AG04449 (cell line): ENCODE data around the gene PPP4R4.

ENCODE experiments used
- CTCF ChIA-PET: fragments of 350-600 bp; formaldehyde crosslinking; extraction: SDS; loops from one replicate; lab custom pipeline; 2021; ENCODE audit warnings: antibody characterized with exemption; lab: Yijun Ruan, JAX
- POLR2A ChIA-PET: fragments of 400-600, 350-600 bp; formaldehyde crosslinking; extraction: SDS; loops from one replicate; lab custom pipeline; 2020; ENCODE audit warnings: antibody characterized with exemption, inconsistent platforms; lab: Yijun Ruan, JAX
- DNase-seq: peaks from one replicate; pipeline ENCODE4 v3.0.0-alpha.2; 2010; ENCODE audit warnings: low read depth, low spot score
- H3K4me3 ChIP-seq: 2 replicates; pipeline ENCODE4 v1.5.1; 2011; ENCODE audit warnings: low read depth, mild to moderate bottlenecking, control low read depth, low read length
- TF ChIP-seq, protein P1 (sequence below): IDR thresholded peaks from one replicate; pipeline ENCODE4 v1.5.1; 2011; ENCODE audit warnings: mild to moderate bottlenecking, moderate library complexity, low read length, control low read depth, inconsistent platforms; ENCODE audit not compliant: insufficient read depth; ENCODE audit errors: missing control alignments

PPP4R4 gene

GRCh38 chr14:94142836-94143235, 31.3 kb upstream of the PPP4R4 start:
- no peak overlapping the region for H3K4me3 ChIP-seq
- CTCF ChIA-PET = interaction anchor here (0.9 to 11.3 kb wide), 10 partner anchors 9 to 488 kb away, joined by 3 to 348 read pairs (median 6); partner anchors contain the start of gene IFI27L2
- POLR2A ChIA-PET = no interaction called here
- DNase-seq = no peak
- TF ChIP-seq, protein P1, sequence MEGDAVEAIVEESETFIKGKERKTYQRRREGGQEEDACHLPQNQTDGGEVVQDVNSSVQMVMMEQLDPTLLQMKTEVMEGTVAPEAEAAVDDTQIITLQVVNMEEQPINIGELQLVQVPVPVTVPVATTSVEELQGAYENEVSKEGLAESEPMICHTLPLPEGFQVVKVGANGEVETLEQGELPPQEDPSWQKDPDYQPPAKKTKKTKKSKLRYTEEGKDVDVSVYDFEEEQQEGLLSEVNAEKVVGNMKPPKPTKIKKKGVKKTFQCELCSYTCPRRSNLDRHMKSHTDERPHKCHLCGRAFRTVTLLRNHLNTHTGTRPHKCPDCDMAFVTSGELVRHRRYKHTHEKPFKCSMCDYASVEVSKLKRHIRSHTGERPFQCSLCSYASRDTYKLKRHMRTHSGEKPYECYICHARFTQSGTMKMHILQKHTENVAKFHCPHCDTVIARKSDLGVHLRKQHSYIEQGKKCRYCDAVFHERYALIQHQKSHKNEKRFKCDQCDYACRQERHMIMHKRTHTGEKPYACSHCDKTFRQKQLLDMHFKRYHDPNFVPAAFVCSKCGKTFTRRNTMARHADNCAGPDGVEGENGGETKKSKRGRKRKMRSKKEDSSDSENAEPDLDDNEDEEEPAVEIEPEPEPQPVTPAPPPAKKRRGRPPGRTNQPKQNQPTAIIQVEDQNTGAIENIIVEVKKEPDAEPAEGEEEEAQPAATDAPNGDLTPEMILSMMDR = no peak

GRCh38 chr14:94143239-94143638, 30.9 kb upstream of the PPP4R4 start:
- POLR2A ChIA-PET = no interaction called here
- CTCF ChIA-PET = interaction anchor here (1.0 to 11.3 kb wide), 8 partner anchors 9 to 205 kb away, joined by 3 to 348 read pairs (median 12); partner anchors contain the start of gene IFI27L2
- TF ChIP-seq, protein P1 = peak; percentile 25
- DNase-seq = no peak
- H3K4me3 ChIP-seq = no peak overlapping the region

DNA sequence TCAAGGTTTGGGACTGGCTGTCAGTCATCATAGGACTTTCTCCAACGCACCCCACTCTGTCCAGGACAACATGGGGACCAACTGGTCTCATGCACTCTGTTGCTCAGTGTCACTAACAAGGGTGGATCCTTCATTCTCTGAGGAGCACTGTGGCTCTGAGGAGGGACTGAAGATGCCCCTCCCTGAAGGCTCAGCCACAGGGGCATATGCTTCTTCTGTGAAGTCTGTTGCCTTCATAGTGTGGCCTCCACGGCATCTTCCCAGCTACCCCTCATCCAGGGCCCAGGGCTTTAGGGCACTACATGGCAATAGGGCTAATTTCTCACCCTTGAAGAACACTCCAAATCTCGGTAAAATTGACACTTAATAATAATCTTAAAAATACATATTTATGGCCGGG, 30.4 kb upstream of the PPP4R4 start:
- POLR2A ChIA-PET = no interaction called here
- H3K4me3 ChIP-seq = no peak overlapping the region
- CTCF ChIA-PET = interaction anchor here (1.1 to 11.3 kb wide), 7 partner anchors 9 to 205 kb away, joined by 3 to 348 read pairs (median 14); partner anchors contain the start of gene IFI27L2
- no peak for DNase-seq
- TF ChIP-seq, protein P1 = no peak

GRCh38 chr14:94144765-94145164, 29.4 kb upstream of the PPP4R4 start:
- no peak overlapping the region for H3K4me3 ChIP-seq
- DNase-seq = no peak
- CTCF ChIA-PET = interaction anchor here (1.3 to 11.3 kb wide), 3 partner anchors 8 to 109 kb away, joined by 4 to 348 read pairs (median 6); no protein-coding TSS in a partner anchor
- TF ChIP-seq, protein P1 = no peak
- POLR2A ChIA-PET = no interaction called here

DNA sequence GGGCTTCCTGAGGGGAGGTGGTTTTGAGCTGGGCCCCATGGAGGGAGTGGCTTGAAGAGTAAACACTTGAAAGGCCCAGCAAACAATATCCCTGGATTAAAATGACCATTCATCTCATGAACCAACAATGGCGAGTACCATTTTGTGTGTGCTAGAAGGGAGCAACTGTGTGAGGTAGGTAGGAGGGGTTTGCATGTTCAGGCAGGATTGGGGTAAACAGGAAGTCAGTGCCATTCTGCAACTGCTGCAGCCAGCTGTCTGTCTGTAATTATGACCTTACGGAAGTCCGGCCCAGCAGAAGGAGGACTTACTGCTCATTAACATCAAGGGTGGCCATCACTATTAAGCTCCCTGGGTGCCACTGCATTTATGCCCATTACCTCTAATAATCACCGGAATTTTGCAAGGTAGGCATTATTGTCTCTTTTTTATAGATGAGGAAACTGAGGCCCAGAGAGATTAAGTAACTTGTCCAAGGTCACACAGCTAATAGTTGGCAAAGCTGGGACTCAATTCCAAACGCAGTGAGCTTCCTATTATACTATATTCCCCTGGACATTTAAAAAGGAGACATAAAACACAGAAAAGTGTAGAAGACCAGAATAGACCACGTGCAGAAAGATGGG, 28.1 kb upstream of the PPP4R4 start:
- TF ChIP-seq, protein P1 = no peak
- ChIA-PET CTCF (interaction anchor here (1.2 to 1.9 kb wide), 3 partner anchors 9 to 16 kb away, joined by 4 to 13 read pairs (median 6); no protein-coding TSS in a partner anchor), POLR2A (no interaction called here)
- no peak for DNase-seq
- H3K4me3 ChIP-seq = no peak overlapping the region

DNA sequence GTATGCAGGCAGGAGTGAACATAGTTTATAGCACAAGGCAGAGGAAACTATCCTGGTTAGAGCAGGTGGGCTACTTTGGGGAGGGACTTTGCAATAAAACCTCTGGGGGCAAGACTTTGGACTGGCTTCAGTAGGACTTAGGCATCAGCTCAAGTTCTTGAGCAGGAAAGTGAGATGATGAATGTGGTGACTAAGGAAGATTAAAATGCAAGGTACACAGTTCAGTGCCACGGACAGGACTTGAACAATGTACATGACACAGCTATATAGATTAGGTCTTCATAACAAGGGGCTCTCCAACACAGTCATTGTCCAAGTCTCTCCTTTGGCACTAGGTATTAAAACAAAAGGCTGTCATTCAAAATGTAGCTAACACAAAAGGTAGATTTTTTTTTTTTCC, 21.4 kb upstream of the PPP4R4 start:
- CTCF ChIA-PET = interaction anchor here (1.1 to 3.8 kb wide), 5 partner anchors 9 to 22 kb away, joined by 3 to 17 read pairs (median 6); no protein-coding TSS in a partner anchor
- POLR2A ChIA-PET = no interaction called here
- H3K4me3 ChIP-seq = no peak overlapping the region
- no peak for DNase-seq
- TF ChIP-seq, protein P1 = no peak
